ENCODE results near the gene LRP1B.

Gene LRP1B

GRCh38 chr2:141109633-141110032, 1021.2 kb downstream of the LRP1B start:
- no peak for DNase-seq
- H3K4me3 Mint-ChIP-seq = no peak overlapping the region
- H3K4me1 Mint-ChIP-seq = no peaks in the 10 kb centered on the region
- no peak overlapping the region for H3K27ac Mint-ChIP-seq
- no peaks in the 10 kb centered on the region for H3K27me3 Mint-ChIP-seq
- H3K36me3 Mint-ChIP-seq = no peaks in the 10 kb centered on the region
- CTCF ChIA-PET = interaction anchor here (0.6 kb wide), 1 partner anchor 35 kb away, joined by 3 read pairs; no protein-coding TSS in a partner anchor
- H3K9me3 Mint-ChIP-seq = peaks cover 8% of the 10 kb centered on the region

GRCh38 chr2:141105763-141106162, 1025.1 kb downstream of the LRP1B start:
- Mint-ChIP-seq H3K4me1 (no peaks in the 10 kb centered on the region), H3K27me3 (no peaks in the 10 kb centered on the region), H3K9me3 (peaks cover 7% of the 10 kb centered on the region), H3K27ac (no peak overlapping the region), H3K4me3 (no peak overlapping the region), H3K36me3 (no peaks in the 10 kb centered on the region)
- no peak for DNase-seq
- CTCF ChIA-PET = no interaction called here

- Mint-ChIP-seq H3K4me1 (no peaks in the 10 kb centered on the region), H3K27ac (no peak overlapping the region), H3K9me3 (peaks cover 6% of the 10 kb centered on the region), H3K4me3 (no peak overlapping the region), H3K27me3 (no peaks in the 10 kb centered on the region), H3K36me3 (no peaks in the 10 kb centered on the region)
- DNase-seq = no peak
- CTCF ChIA-PET = no interaction called here
Observed at GRCh38 chr2:141103216-141103615, 1027.6 kb downstream of the LRP1B start.

- peaks cover 4% of the 10 kb centered on the region for H3K9me3 Mint-ChIP-seq
- no peak overlapping the region for H3K4me3 Mint-ChIP-seq
- CTCF ChIA-PET = no interaction called here
- no peaks in the 10 kb centered on the region for H3K4me1 Mint-ChIP-seq
- no peak for DNase-seq
- H3K27me3 Mint-ChIP-seq = no peaks in the 10 kb centered on the region
- no peaks in the 10 kb centered on the region for H3K36me3 Mint-ChIP-seq
- no peak overlapping the region for H3K27ac Mint-ChIP-seq
Observed at GRCh38 chr2:141079231-141079630, 1051.6 kb downstream of the LRP1B start.

- CTCF ChIA-PET = no interaction called here
- H3K4me3 Mint-ChIP-seq = no peak overlapping the region
- H3K27me3 Mint-ChIP-seq = no peaks in the 10 kb centered on the region
Observed at GRCh38 chr2:141075753-141076152, 1055.1 kb downstream of the LRP1B start.

GRCh38 chr2:141068053-141068682, 1062.6 kb downstream of the LRP1B start:
- no peaks in the 10 kb centered on the region for H3K36me3 Mint-ChIP-seq
- H3K27me3 Mint-ChIP-seq = no peaks in the 10 kb centered on the region
- H3K9me3 Mint-ChIP-seq = peaks cover 6% of the 10 kb centered on the region
- DNase-seq = no peak
- H3K4me3 Mint-ChIP-seq = no peak overlapping the region
- CTCF ChIA-PET = no interaction called here
- no peak overlapping the region for H3K27ac Mint-ChIP-seq
- no peaks in the 10 kb centered on the region for H3K4me1 Mint-ChIP-seq

More at GRCh38 chr2:141075753-141076152, 1055.1 kb downstream of the LRP1B start:
- Mint-ChIP-seq H3K27ac (no peak overlapping the region), H3K36me3 (no peaks in the 10 kb centered on the region), H3K4me1 (no peaks in the 10 kb centered on the region), H3K9me3 (no peaks in the 10 kb centered on the region)
- no peak for DNase-seq

GRCh38 chr2:141065042-141065441, 1065.8 kb downstream of the LRP1B start:
- Mint-ChIP-seq H3K4me1 (no peaks in the 10 kb centered on the region), H3K27me3 (no peaks in the 10 kb centered on the region), H3K4me3 (no peak overlapping the region), H3K9me3 (peaks cover 6% of the 10 kb centered on the region), H3K36me3 (no peaks in the 10 kb centered on the region), H3K27ac (no peak overlapping the region)
- CTCF ChIA-PET = no interaction called here
- no peak for DNase-seq

- no peaks in the 10 kb centered on the region for H3K36me3 Mint-ChIP-seq
- CTCF ChIA-PET = no interaction called here
- no peak for DNase-seq
- H3K9me3 Mint-ChIP-seq = peaks cover 9% of the 10 kb centered on the region
- H3K4me3 Mint-ChIP-seq = no peak overlapping the region
- H3K4me1 Mint-ChIP-seq = no peaks in the 10 kb centered on the region
- no peaks in the 10 kb centered on the region for H3K27me3 Mint-ChIP-seq
- H3K27ac Mint-ChIP-seq = no peak overlapping the region
Observed at GRCh38 chr2:141063406-141063805, 1067.4 kb downstream of the LRP1B start.

GRCh38 chr2:141062443-141062842, 1068.4 kb downstream of the LRP1B start:
- no peak for DNase-seq
- CTCF ChIA-PET = no interaction called here
- Mint-ChIP-seq H3K9me3 (peaks cover 5% of the 10 kb centered on the region), H3K27me3 (no peaks in the 10 kb centered on the region), H3K27ac (no peak overlapping the region), H3K36me3 (no peaks in the 10 kb centered on the region), H3K4me1 (no peaks in the 10 kb centered on the region), H3K4me3 (no peak overlapping the region)

- H3K36me3 Mint-ChIP-seq = no peaks in the 10 kb centered on the region
- H3K27me3 Mint-ChIP-seq = no peaks in the 10 kb centered on the region
- CTCF ChIA-PET = no interaction called here
- H3K4me3 Mint-ChIP-seq = no peak overlapping the region
- no peaks in the 10 kb centered on the region for H3K4me1 Mint-ChIP-seq
- H3K27ac Mint-ChIP-seq = no peak overlapping the region
- H3K9me3 Mint-ChIP-seq = peaks cover 4% of the 10 kb centered on the region
- no peak for DNase-seq
Observed at GRCh38 chr2:141062031-141062430, 1068.8 kb downstream of the LRP1B start.

GRCh38 chr2:141058556-141058955, 1072.3 kb downstream of the LRP1B start:
- Mint-ChIP-seq H3K4me1 (no peaks in the 10 kb centered on the region), H3K27ac (no peak overlapping the region), H3K36me3 (no peaks in the 10 kb centered on the region), H3K9me3 (peaks cover 2% of the 10 kb centered on the region), H3K4me3 (no peak overlapping the region), H3K27me3 (no peaks in the 10 kb centered on the region)
- CTCF ChIA-PET = no interaction called here
- no peak for DNase-seq

GRCh38 chr2:141055531-141055930, 1075.3 kb downstream of the LRP1B start:
- H3K27me3 Mint-ChIP-seq = no peaks in the 10 kb centered on the region
- H3K9me3 Mint-ChIP-seq = peaks cover 12% of the 10 kb centered on the region
- H3K4me1 Mint-ChIP-seq = no peaks in the 10 kb centered on the region
- CTCF ChIA-PET = no interaction called here
- no peak overlapping the region for H3K27ac Mint-ChIP-seq
- no peaks in the 10 kb centered on the region for H3K36me3 Mint-ChIP-seq
- no peak overlapping the region for H3K4me3 Mint-ChIP-seq
- DNase-seq = no peak

- Mint-ChIP-seq H3K9me3 (peaks cover 14% of the 10 kb centered on the region), H3K27me3 (no peaks in the 10 kb centered on the region), H3K4me3 (no peak overlapping the region), H3K27ac (no peak overlapping the region), H3K36me3 (no peaks in the 10 kb centered on the region), H3K4me1 (no peaks in the 10 kb centered on the region)
- CTCF ChIA-PET = no interaction called here
- no peak for DNase-seq
Observed at GRCh38 chr2:141048951-141049350, 1081.9 kb downstream of the LRP1B start.

GRCh38 chr2:141041281-141041680, 1089.5 kb downstream of the LRP1B start:
- no peak for DNase-seq
- no peaks in the 10 kb centered on the region for H3K27me3 Mint-ChIP-seq
- peaks cover 6% of the 10 kb centered on the region for H3K9me3 Mint-ChIP-seq
- CTCF ChIA-PET = no interaction called here
- no peak overlapping the region for H3K4me3 Mint-ChIP-seq
- no peaks in the 10 kb centered on the region for H3K36me3 Mint-ChIP-seq
- no peak overlapping the region for H3K27ac Mint-ChIP-seq
- no peaks in the 10 kb centered on the region for H3K4me1 Mint-ChIP-seq

GRCh38 chr2:141038341-141038740, 1092.5 kb downstream of the LRP1B start:
- Mint-ChIP-seq H3K27ac (no peak overlapping the region), H3K4me1 (no peaks in the 10 kb centered on the region), H3K27me3 (no peaks in the 10 kb centered on the region), H3K4me3 (no peak overlapping the region), H3K36me3 (no peaks in the 10 kb centered on the region), H3K9me3 (peaks cover 7% of the 10 kb centered on the region)
- CTCF ChIA-PET = no interaction called here
- no peak for DNase-seq

- no peaks in the 10 kb centered on the region for H3K27me3 Mint-ChIP-seq
- DNase-seq = no peak
- no peak overlapping the region for H3K4me3 Mint-ChIP-seq
- CTCF ChIA-PET = no interaction called here
- no peaks in the 10 kb centered on the region for H3K36me3 Mint-ChIP-seq
- peaks cover 4% of the 10 kb centered on the region for H3K9me3 Mint-ChIP-seq
- H3K4me1 Mint-ChIP-seq = no peaks in the 10 kb centered on the region
- H3K27ac Mint-ChIP-seq = no peak overlapping the region
Observed at GRCh38 chr2:141037361-141037760, 1093.5 kb downstream of the LRP1B start.

Measured in activated naive CD4-positive, alpha-beta T cell treated with anti-CD3 and anti-CD28 coated beads, Interleukin-2, amount 10 ng/mL, durations not matched to agents 7 days and 5 days (primary cell).